HG03135 (cell line): ENCODE data around the gene GEMIN8.

Source experiments
- ATAC-seq: cut with Tn5 transposase; IDR thresholded peaks from one replicate; pipeline ENCODE4 v1.9.1; 2021; ENCODE audit warnings: mild to moderate bottlenecking, moderate library complexity; ENCODE audit not compliant: unreplicated experiment

The GEMIN8 gene

GRCh38 chrX:14017399-14017798 lies 12.3 kb downstream of the GEMIN8 start:
- no peak for ATAC-seq

- no peak for ATAC-seq
Observed at GRCh38 chrX:14015941-14016340, 13.8 kb downstream of the GEMIN8 start.

- no peak for ATAC-seq
Observed at GRCh38 chrX:14015294-14015693, 14.4 kb downstream of the GEMIN8 start.

- no peak for ATAC-seq
Observed at GRCh38 chrX:14014526-14014925, 15.2 kb downstream of the GEMIN8 start.

- no peak for ATAC-seq
Observed at GRCh38 chrX:14013054-14013453, 16.6 kb downstream of the GEMIN8 start.

GRCh38 chrX:14010566-14010965 lies 19.1 kb downstream of the GEMIN8 start:
- ATAC-seq = no peak

GRCh38 chrX:14006540-14006939 lies 23.2 kb downstream of the GEMIN8 start:
- no peak for ATAC-seq

- ATAC-seq = no peak
Observed at GRCh38 chrX:14003876-14004425, 25.7 kb downstream of the GEMIN8 start.

GRCh38 chrX:14003028-14003427 lies 26.7 kb downstream of the GEMIN8 start:
- ATAC-seq = no peak

GRCh38 chrX:13996650-13997049 lies 33.0 kb downstream of the GEMIN8 start:
- ATAC-seq = no peak

GRCh38 chrX:13994536-13995080 lies 35.1 kb downstream of the GEMIN8 start:
- no peak for ATAC-seq

GRCh38 chrX:13994104-13994503 lies 35.6 kb downstream of the GEMIN8 start:
- no peak for ATAC-seq

- no peak for ATAC-seq
Observed at GRCh38 chrX:13990126-13990800, 39.4 kb downstream of the GEMIN8 start.

- ATAC-seq = no peak
Observed at GRCh38 chrX:13985697-13986435, 43.8 kb downstream of the GEMIN8 start.

- ATAC-seq = no peak
Observed at GRCh38 chrX:13983734-13984133, 46.0 kb downstream of the GEMIN8 start.

- no peak for ATAC-seq
Observed at GRCh38 chrX:13968198-13968597, 61.5 kb downstream of the GEMIN8 start.

- no peak for ATAC-seq
Observed at GRCh38 chrX:13967636-13968035, 62.1 kb downstream of the GEMIN8 start.

GRCh38 chrX:13966793-13967125 lies 62.9 kb downstream of the GEMIN8 start:
- ATAC-seq = no peak

- no peak for ATAC-seq
Observed at GRCh38 chrX:13966071-13966792, 63.5 kb downstream of the GEMIN8 start.

- no peak for ATAC-seq
Observed at GRCh38 chrX:13965531-13965930, 64.2 kb downstream of the GEMIN8 start.

GRCh38 chrX:13956998-13957397 lies 72.7 kb downstream of the GEMIN8 start:
- no peak for ATAC-seq
